ENCODE results near the gene SMIM23. TPM values are rescaled to one million over a fixed set of nuclear protein-coding genes. Genes with fewer than 3 reads are reported as not detected.

SMIM23 gene
- total and polyA plus RNA-seq, 2 donors (not counting 3 experiments of a cell fraction or from before 2014, with no cell fraction given): not detected

- no peaks in the 10 kb centered on the region for H3K9me1 ChIP-seq (replicated peaks; ENCODE audit: control insufficient read depth, extremely low read depth, insufficient read depth, low read length)
- TF ChIP-seq FOS (IDR thresholded peaks at IDR 0.05; ENCODE audit: borderline replicate concordance, insufficient read depth, low read length): no peak
- TF ChIP-seq GATA2 (IDR thresholded peaks at IDR 0.05; ENCODE audit: insufficient read depth, insufficient read length, low read depth, low read length): no peak
- TF ChIP-seq CTCF (IDR thresholded peaks at IDR 0.05; ENCODE audit: extremely low read depth in 1 of 2, insufficient read depth in 1 of 2, low read depth in 1 of 2, low read length in 2 of 2): no peak
- TF ChIP-seq MAX (IDR thresholded peaks at IDR 0.05; ENCODE audit: insufficient read depth, insufficient read length): no peak
- TF ChIP-seq MYC (IDR thresholded peaks at IDR 0.05; ENCODE audit: low read depth, low read length): no peak
- TF ChIP-seq EZH2 (IDR thresholded peaks at IDR 0.05; ENCODE audit: borderline replicate concordance, low read depth, low read length, severe bottlenecking): no peak
- TF ChIP-seq POLR2A (IDR thresholded peaks at IDR 0.05; ENCODE audit: low read depth, low read length): no peak
- no peak for TF ChIP-seq POLR2AphosphoS5 (IDR thresholded peaks at IDR 0.05; ENCODE audit: insufficient read depth, low read depth, low read length)
- no peak for TF ChIP-seq JUN (IDR thresholded peaks at IDR 0.05; ENCODE audit: borderline replicate concordance, insufficient read depth, insufficient read length, low read depth)
- H3K79me2 ChIP-seq (ENCODE audit: control insufficient read depth, insufficient read depth, low read length): no peaks in the 10 kb centered on the region
- intact Hi-C loops (cut with micrococcal nuclease) (no loop called here), dilution Hi-C loops (cut with MboI; ENCODE audit: extremely low pct_ligation_motif_present, low sequenced_read_pairs) (no loop called here)
- no peak overlapping the region for H3K4me3 ChIP-seq (replicated peaks in 1 of 3; ENCODE audit: insufficient read depth in 1 of 3, low read depth in 1 of 3, low read length in 3 of 3)
- ChIA-PET POLR2A (no interaction called here), CTCF (interaction anchor here (0.9 to 1.0 kb wide), 2 partner anchors 9 to 183 kb away, joined by 3 read pairs; no protein-coding TSS in a partner anchor)
- FAIRE-seq (no peak), DNase-seq (ENCODE audit: low read depth, low spot score) (no peak)
- no peak overlapping the region for H3K4me2 ChIP-seq (ENCODE audit: insufficient read depth, low read length)
- BruUV-seq (replicated peaks): no TSS peak
- H4K20me1 ChIP-seq (replicated peaks; ENCODE audit: control insufficient read depth, extremely low read depth, insufficient read depth, low read length): no peaks in the 10 kb centered on the region
- H3K36me3 ChIP-seq (ENCODE audit: control insufficient read depth in 2 of 2, extremely low read depth in 1 of 2, insufficient read depth in 2 of 2, low read length in 2 of 2): no peaks in the 10 kb centered on the region
- no peak overlapping the region for H3K27ac ChIP-seq (ENCODE audit: insufficient read depth, low read depth, low read length)
- H3K27me3 ChIP-seq (ENCODE audit: control insufficient read depth in 2 of 2, insufficient read depth in 2 of 2, low read length in 2 of 2): peaks cover 3 to 13% of the 10 kb centered on the region in 2 experiments
- H3K9ac ChIP-seq (replicated peaks; ENCODE audit: extremely low read depth, insufficient read depth, low read length): no peak overlapping the region
- H2AFZ ChIP-seq (ENCODE audit: low read depth, low read length): no peak overlapping the region
- no peaks in the 10 kb centered on the region for H3K4me1 ChIP-seq (ENCODE audit: control insufficient read depth, extremely low read depth, insufficient read depth, low read length)
- H3K9me3 ChIP-seq (replicated peaks; ENCODE audit: control insufficient read depth, insufficient read depth, low read length): no peaks in the 10 kb centered on the region
Observed at GRCh38 chr5:171813270-171813669, 27.7 kb downstream of the SMIM23 start.
